NCI-H510A treated with DMSO at 0.1 percent for 48 hours (cell line): ENCODE results near the gene CRYZ.
"Not testable (repeated sequence)": the region's sequence is repeated elsewhere in the genome, so short reads cannot be mapped to it uniquely, and the experiment has no call there.

ENCODE experiments used
- DNase-seq: peaks from one replicate; lab custom pipeline; 2025; lab: John Stamatoyannopoulos, UW

CRYZ gene

DNA sequence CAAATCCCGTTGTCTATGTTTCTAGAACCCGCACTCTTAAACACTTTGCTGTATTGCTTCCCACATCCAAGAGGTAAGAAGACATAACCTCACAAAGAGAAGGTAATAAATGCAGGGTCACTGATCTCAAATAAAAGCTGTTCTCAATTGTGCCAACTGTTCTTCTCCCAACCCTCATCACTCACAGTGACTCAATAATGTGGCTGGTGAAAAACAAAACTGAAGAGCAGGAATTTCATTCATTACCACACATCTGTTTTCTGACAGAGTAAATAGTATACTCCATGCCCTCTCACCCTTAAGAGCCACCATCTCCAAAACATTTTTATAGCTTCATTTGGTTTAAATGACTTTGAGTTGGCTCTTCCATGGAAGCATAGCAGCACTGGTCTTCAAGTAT lies 53.0 kb downstream of the CRYZ start:
- no peak for DNase-seq

DNA sequence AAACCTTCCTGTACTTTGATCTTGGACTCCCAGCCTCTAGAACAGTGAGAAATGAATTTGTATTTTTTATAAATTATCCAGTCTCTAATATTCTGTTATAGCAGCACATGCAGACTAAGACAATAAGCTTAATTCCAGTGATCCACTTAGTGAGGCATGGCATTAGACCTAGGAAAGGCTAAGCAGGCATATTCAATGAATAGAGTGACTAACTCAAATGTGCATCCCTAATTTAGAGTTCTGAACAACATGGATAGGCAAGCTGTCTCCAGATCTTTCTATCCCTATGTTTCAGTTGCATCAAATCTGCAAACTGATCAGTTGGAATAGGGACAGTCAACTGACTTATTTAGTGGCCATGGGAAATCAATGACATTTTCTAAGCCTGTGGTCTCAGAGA lies 54.9 kb downstream of the CRYZ start:
- no peak for DNase-seq

DNA sequence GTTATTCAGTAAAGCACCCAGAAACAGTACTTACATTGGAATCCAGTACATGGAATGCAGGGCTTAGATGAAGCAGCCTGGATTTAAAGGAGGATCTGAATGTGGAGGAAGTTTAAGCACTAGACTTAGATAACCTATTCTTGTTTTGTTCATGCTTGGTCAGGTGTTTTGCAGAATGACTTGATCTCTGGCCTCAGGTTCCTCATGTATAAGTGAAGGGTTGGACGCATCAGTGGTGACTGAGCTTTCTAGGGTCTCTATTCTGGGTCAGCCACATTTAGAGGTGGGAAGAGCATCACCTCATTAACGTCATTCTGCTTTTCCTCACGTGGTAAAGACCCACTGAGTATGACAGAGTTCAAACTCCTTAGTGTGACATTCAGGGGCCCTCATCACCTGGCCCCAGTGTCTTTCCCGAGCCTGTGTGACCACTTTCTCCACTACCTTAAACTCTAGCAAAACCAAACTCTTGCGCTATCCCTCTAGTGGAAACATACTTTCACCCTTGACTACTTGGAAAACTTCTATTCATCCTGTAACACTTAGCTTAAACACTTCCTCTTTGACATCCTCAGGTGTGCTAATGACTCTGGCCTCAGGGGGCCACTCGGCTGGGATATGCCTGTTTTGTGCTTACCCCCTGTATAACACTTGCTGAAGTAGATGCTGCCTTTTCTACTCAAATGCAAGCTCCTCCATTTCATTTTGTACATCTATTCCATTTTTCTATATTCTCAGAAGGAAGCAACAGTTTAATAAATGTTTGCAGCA lies 58.4 kb downstream of the CRYZ start:
- no peak for DNase-seq

DNA sequence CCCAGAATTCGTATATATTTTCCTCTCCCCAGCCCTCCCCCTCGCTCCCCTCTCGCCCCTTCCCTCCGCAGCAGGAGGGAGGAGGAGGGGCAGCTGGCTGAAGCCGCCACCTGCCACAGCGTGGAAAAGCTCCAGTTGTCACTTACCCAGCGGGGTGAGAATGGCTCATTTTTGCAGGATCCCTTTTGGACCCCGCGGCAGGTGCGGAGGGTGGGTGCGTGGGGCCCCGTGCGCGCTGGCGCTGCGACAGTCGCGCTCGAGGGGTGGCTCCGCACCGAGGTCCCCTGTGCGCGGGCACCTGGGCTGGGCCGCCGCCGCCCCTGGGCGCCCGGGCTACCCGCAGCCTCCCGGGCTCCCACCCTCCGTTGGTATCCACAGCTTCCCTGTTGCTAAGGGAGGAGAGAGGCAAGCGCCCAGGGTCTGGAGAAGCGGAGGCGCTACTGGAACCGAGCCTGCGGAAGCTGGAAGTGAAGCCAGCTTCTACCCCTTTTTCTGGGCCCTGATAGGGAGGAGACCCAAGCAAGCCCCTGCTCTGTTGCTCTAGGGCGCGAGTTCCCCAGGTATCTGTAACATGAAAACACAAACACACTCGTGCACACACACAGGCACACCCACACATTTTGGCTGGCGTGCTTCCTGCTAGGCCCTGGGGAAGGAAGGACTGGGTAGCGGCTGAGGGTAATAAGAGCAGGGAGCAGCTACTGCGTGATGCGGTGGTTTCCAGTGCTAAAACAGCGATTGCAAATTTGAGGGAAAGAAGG lies 59.3 kb downstream of the CRYZ start, which contains the start of gene ERICH3:
ERICH3 (minus strand) TSS at position 442 of the 761 bp plus-strand sequence; CDS start at position 169, 273 bp downstream.
- DNase-seq: peak; percentile 72

DNA sequence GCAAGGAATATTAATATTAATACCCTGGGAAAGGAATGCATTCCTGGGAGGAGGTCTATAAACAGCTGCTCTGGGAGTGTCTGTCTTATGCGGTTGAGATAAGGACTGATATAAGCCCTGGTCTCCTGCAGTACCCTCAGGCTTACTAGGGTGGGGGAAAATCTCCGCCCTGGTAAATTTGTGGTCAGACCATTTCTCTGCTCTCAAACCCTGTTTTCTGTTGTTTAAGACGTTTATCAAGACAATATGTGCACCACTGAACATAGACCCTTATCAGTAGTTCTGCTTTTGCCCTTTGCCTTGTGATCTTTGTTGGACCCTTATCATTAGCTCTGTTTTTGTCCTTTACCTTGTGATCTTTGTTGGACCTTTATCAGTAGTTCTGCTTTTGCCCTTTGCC lies 62.0 kb downstream of the CRYZ start:
- not testable (repeated sequence) for DNase-seq
